Motor neuron (in vitro differentiated cells): ENCODE results near the gene ACER2. TPM values are rescaled to one million over a fixed set of nuclear protein-coding genes. Genes with fewer than 3 reads are reported as not detected.

Experiments used
- ATAC-seq, 8 experiments: fragments of 200-7000 bp; cut with Tn5 transposase; replicated peaks in 6 of 8; 2 replicates each; pipeline ENCODE4 v1.8.0; 2021; ENCODE audit warnings: mild to moderate bottlenecking in 8 of 8, moderate library complexity in 8 of 8
- H3K27ac ChIP-seq, 2 donors: fragments of 250-450 bp; sonication (Bioruptor Pico); 2 replicates each; pipeline ENCODE4 v1.9.0; 2021; ENCODE audit warnings: antibody characterized with exemption in 2 of 2, mild to moderate bottlenecking in 2 of 2, moderate library complexity in 1 of 2
- H3K4me1 ChIP-seq, 2 donors: fragments of 250-450 bp; sonication (Bioruptor Pico); replicated peaks in 1 of 2; 2 replicates each; pipeline ENCODE4 v1.6.1; 2021; ENCODE audit warnings: antibody characterized with exemption in 2 of 2, mild to moderate bottlenecking in 2 of 2, moderate library complexity in 1 of 2
- H3K4me3 ChIP-seq, 5 donors: fragments of 250-450 bp; sonication (Bioruptor Pico); 2 replicates each; pipeline ENCODE4 v1.9.0; 2021; ENCODE audit warnings: antibody characterized with exemption in 5 of 5, mild to moderate bottlenecking in 5 of 5, moderate library complexity in 4 of 5
- WGBS, 10 experiments: fragments of 450-650 bp; shearing (Covaris generic); methylation state at CpG; one replicate each; pipeline ENCODE4 v1.0.0; 2022; 5-methylcytosine and 5-hydroxymethylcytosine counted together
- in situ Hi-C, 9 experiments: fragments of 400-800 bp; cut with MboI; loops; one replicate each; pipeline ENCODE4 v1.15.0; 2021; ENCODE audit warnings: low sequenced_read_pairs in 9 of 9, low pct_unique_long_range_greater_than_20kb in 2 of 9; ENCODE audit not compliant: unreplicated experiment in 9 of 9
- total RNA-seq, 8 experiments: library from RNA; unstranded; fragments of 300-600 nt; gene quantifications; 2 replicates each; pipeline versions ENCODE4 v1.2.3 to v1.2.4, GENCODE V29; 2022

The ACER2 gene
- total RNA-seq, 8 experiments from 2014 or later: 1.1 to 8.9 (median 2.4) TPM

DNA sequence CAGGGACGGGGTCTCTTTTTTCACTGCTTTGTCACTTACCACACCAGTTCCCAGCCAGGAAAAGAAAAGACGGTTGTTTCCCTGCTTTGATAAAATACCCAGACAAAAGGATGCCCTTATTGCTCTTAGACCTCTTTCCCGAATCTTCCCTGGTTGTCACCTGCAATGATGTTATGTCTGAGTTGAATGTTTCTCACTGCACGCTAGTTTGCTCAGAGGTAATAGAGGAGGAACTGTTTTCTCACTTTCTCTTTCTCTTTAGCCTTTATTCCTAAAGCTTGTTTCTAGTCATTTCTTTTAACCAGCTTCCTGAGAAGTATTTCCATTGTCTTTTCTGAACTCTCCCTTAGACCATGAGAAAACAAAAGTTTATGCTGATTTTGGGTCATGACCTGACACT lies 32.9 kb downstream of the ACER2 start:
- no peak overlapping the region for H3K4me3 ChIP-seq
- no peak for ATAC-seq
- no peak overlapping the region for H3K27ac ChIP-seq
- peaks cover 3 to 5% of the 10 kb centered on the region in 2 donors for H3K4me1 ChIP-seq
- in situ Hi-C loops: no loop called here
- WGBS, 10 experiments: 6 to 100% (median 40%) methylated on average over 2 to 4 of the region's 4 CpGs; no CpG with 5 or more reads in 1 of the 10 experiments

DNA sequence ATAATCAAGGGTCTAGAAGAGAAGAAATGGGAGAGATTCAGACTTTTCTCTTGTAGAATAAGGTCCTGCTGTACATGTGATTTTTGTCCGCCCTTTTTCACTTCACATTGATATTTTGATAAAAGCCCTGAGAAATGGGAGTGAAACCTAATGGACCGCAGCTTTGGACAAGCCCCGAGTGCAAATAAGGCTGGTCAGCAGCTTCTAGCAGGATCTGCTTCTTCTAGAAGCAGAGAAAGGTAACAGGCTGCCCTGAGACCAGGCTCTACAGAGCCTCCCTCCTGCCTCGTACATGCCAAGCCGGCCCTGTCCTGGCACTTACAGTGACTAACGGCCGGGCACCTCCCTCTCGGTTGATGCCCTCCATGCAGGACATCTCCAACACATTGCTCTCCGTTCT lies 33.4 kb downstream of the ACER2 start:
- ATAC-seq: no peak
- WGBS, 10 experiments: 60 to 90% (median 80%) methylated on average over 2 to 9 of the region's 9 CpGs; no CpG with 5 or more reads in 1 of the 10 experiments
- no peak overlapping the region for H3K27ac ChIP-seq

GRCh38 chr9:19445452-19445851 lies 36.6 kb downstream of the ACER2 start:
- Histone ChIP-seq H3K4me3 (no peak overlapping the region), H3K27ac (no peak overlapping the region), H3K4me1 (peaks cover 3 to 5% of the 10 kb centered on the region in 2 donors)
- no peak for ATAC-seq
- WGBS, 10 experiments: 67 to 89% (median 83%) methylated on average over 1 to 2 of the region's 2 CpGs; no CpG with 5 or more reads in 6 of the 10 experiments
- in situ Hi-C loops: no loop called here

More for the DNA sequence above, 33.4 kb downstream of the ACER2 start:
- in situ Hi-C loops: no loop called here
- Histone ChIP-seq H3K4me3 (no peak overlapping the region), H3K4me1 (peaks cover 3 to 5% of the 10 kb centered on the region in 2 donors)

GRCh38 chr9:19446361-19446861 lies 37.6 kb downstream of the ACER2 start:
- no peak overlapping the region for H3K27ac ChIP-seq
- 0 to 100% (median 54%) methylated on average over 1 to 4 of the region's 7 CpGs; no CpG with 5 or more reads in 4 of the 10 experiments for WGBS, 10 experiments
- peaks cover 2 to 5% of the 10 kb centered on the region in 2 donors for H3K4me1 ChIP-seq
- H3K4me3 ChIP-seq: no peak overlapping the region
- in situ Hi-C loops: no loop called here
- ATAC-seq: no peak

- in situ Hi-C loops: no loop called here
- Histone ChIP-seq H3K4me1 (no peaks in the 10 kb centered on the region), H3K27ac (no peak overlapping the region), H3K4me3 (no peak overlapping the region)
- ATAC-seq: no peak
- 33 to 100% (median 90%) methylated on average over 2 to 8 of the region's 9 CpGs; no CpG with 5 or more reads in 2 of the 10 experiments for WGBS, 10 experiments
Measured at GRCh38 chr9:19451240-19452087, 42.7 kb downstream of the ACER2 start.

GRCh38 chr9:19456426-19456825 lies 47.6 kb downstream of the ACER2 start:
- in situ Hi-C loops: no loop called here
- peaks cover 0 to 8% of the 10 kb centered on the region in 2 donors for H3K4me1 ChIP-seq
- ATAC-seq: no peak
- no peak overlapping the region for H3K4me3 ChIP-seq
- H3K27ac ChIP-seq: no peak overlapping the region
- 30 to 100% (median 80%) methylated on average over 1 to 3 of the region's 3 CpGs; no CpG with 5 or more reads in 5 of the 10 experiments for WGBS, 10 experiments

GRCh38 chr9:19456996-19457692 lies 48.3 kb downstream of the ACER2 start:
- H3K4me3 ChIP-seq: peak overlapping the region in 1 of 5 donors; percentile 10
- H3K4me1 ChIP-seq: peaks cover 0 to 8% of the 10 kb centered on the region in 2 donors
- peak; percentile 86 to 96 (median 90) for ATAC-seq
- 7 to 92% (median 31%) methylated on average over 2 to 9 of the region's 12 CpGs for WGBS, 10 experiments
- in situ Hi-C loops: no loop called here
- no peak overlapping the region for H3K27ac ChIP-seq

GRCh38 chr9:19457693-19458009 lies 48.8 kb downstream of the ACER2 start:
- in situ Hi-C loops: no loop called here
- peak overlapping the region in 1 of 5 donors; percentile 10 for H3K4me3 ChIP-seq

GRCh38 chr9:19460243-19460642 lies 51.4 kb downstream of the ACER2 start:
- H3K27ac ChIP-seq: no peak overlapping the region
- H3K4me1 ChIP-seq: peaks cover 0 to 8% of the 10 kb centered on the region in 2 donors
- in situ Hi-C loops: loop anchor here in 1 of 9 experiments (10.0 kb wide), 1 partner anchor 465 kb away; no protein-coding TSS in a partner anchor
- 31 to 100% (median 64%) methylated on average over 1 to 6 of the region's 6 CpGs; no CpG with 5 or more reads in 1 of the 10 experiments for WGBS, 10 experiments
- no peak overlapping the region for H3K4me3 ChIP-seq
- peak in 2 of 8 experiments; percentile 7 to 10 for ATAC-seq

More at GRCh38 chr9:19457693-19458009, 48.8 kb downstream of the ACER2 start:
- WGBS, 10 experiments: 0 to 50% (median 34%) methylated on average over 1 to 5 of the region's 5 CpGs; no CpG with 5 or more reads in 4 of the 10 experiments
- H3K27ac ChIP-seq: no peak overlapping the region
- H3K4me1 ChIP-seq: peaks cover 0 to 8% of the 10 kb centered on the region in 2 donors
- no peak for ATAC-seq

DNA sequence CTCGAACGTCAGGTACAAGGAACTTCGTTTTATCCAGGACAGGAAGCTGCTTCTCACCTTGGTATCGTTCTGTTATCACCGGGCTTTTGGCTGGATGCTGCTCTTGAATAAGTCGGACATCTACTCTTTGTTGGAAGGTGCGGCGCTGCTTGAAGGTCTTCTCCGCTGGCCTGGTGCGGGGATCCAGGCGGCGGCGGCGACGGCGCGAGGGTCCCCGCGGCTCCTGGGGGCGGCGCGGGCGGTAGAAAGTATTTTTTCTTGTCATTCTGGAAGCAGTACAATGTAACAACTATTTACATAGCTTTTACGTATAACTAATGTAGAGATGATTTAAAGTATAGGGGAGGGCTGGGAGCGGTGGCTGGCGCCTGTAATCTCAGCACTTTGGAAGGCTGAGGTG lies 52.3 kb downstream of the ACER2 start:
- ATAC-seq: no peak
- peaks cover 0 to 8% of the 10 kb centered on the region in 2 donors for H3K4me1 ChIP-seq
- in situ Hi-C loops: loop anchor here in 1 of 9 experiments (10.0 kb wide), 1 partner anchor 464 kb away; no protein-coding TSS in a partner anchor
- H3K27ac ChIP-seq: no peak overlapping the region
- WGBS, 10 experiments: 90 to 100% (median 92%) methylated on average over 2 to 23 of the region's 26 CpGs; no CpG with 5 or more reads in 3 of the 10 experiments
- no peak overlapping the region for H3K4me3 ChIP-seq

DNA sequence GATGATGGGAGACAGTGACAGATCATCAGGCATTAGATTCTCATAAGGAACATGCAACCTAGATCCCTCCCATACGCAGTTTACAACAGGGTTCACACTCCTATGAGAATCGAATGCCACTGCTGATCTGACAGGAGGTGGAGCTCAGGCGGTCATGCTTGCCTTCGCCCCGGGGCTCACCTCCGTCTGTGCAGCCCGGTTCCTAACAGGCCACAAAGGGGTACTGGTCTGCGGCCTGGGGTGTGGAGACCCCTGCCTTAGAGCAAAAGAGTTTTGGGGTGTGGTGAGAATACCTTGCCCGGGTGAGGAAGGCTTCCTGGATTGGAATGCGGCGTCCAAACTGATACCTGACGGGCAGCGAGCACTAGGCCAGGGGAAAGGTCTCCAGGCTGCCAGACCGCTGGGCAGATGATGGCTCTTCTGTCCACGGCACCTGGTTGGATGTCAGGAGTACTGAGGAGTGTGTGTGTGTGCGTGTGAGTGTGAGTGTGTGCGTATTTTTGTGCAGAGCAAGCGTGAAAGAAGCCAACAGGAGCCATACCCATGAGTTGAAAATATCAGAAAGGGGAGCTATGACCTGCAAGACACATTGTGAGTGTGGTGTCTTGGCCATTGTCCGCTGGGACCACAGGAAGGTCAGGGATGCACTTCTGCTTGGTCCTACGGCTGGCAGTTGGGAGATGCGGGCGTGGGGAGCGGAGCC lies 55.4 kb downstream of the ACER2 start:
- no peaks in the 10 kb centered on the region for H3K4me1 ChIP-seq
- whole genome bisulfite sequencing, 10 experiments: 30 to 98% (median 80%) methylated on average over 1 to 9 of the region's 23 CpGs; no CpG with 5 or more reads in 2 of the 10 experiments
- peak overlapping the region in 1 of 5 donors; percentile 50 for H3K4me3 ChIP-seq
- H3K27ac ChIP-seq: no peak overlapping the region
- no peak for ATAC-seq
- in situ Hi-C loops: loop anchor here in 1 of 9 experiments (10.0 kb wide), 1 partner anchor 461 kb away; no protein-coding TSS in a partner anchor
